Gastroesophageal sphincter (tissue), 3 donors: ENCODE measurements around the gene ZCCHC17.
"Not testable (repeated sequence)": the region's sequence is repeated elsewhere in the genome, so short reads cannot be mapped to it uniquely, and the experiment has no call there.

Experiments used
- POLR2A ChIP-seq, 2 donors: fragments of 450-650 bp; IDR thresholded peaks; one replicate each; pipeline ENCODE4 v1.6.1; 2017; ENCODE audit warnings: antibody characterized with exemption in 2 of 2, mild to moderate bottlenecking in 2 of 2, moderate library complexity in 1 of 2
- TF ChIP-seq, protein P1 (sequence below), 4 experiments: fragments of 200-600 bp in 2 of 4; fragments of 450-650 bp in 2 of 4; sonication (generic) in 1 of 4; IDR thresholded peaks; one replicate each; pipeline ENCODE4 v1.5.1; 2017 to 2019; ENCODE audit warnings: antibody characterized with exemption in 4 of 4, mild to moderate bottlenecking in 2 of 4, moderate library complexity in 2 of 4

DNA sequence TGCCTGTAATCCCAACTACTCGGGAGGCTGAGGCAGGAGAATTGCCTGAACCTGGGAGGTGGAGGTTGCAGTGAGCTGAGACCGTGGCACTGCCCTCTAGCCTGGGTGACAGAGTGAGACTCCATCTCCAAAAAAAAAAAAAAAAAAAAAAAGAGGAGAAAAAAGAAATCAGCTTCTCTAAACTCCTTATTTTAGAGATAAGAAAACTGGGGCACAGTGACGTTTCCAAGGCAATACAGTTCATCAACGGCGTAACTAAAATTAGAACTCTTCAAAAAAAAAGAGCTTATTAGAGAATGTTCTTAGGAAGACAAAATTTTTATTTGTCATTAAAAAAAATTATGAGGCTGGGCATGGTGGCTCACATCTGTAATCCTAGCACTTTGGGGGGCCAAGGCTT, 34.4 kb upstream of the ZCCHC17 start:
- TF ChIP-seq, protein P1, sequence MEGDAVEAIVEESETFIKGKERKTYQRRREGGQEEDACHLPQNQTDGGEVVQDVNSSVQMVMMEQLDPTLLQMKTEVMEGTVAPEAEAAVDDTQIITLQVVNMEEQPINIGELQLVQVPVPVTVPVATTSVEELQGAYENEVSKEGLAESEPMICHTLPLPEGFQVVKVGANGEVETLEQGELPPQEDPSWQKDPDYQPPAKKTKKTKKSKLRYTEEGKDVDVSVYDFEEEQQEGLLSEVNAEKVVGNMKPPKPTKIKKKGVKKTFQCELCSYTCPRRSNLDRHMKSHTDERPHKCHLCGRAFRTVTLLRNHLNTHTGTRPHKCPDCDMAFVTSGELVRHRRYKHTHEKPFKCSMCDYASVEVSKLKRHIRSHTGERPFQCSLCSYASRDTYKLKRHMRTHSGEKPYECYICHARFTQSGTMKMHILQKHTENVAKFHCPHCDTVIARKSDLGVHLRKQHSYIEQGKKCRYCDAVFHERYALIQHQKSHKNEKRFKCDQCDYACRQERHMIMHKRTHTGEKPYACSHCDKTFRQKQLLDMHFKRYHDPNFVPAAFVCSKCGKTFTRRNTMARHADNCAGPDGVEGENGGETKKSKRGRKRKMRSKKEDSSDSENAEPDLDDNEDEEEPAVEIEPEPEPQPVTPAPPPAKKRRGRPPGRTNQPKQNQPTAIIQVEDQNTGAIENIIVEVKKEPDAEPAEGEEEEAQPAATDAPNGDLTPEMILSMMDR (IDR thresholded peaks at IDR 0.05): not testable (repeated sequence)
- TF ChIP-seq POLR2A (IDR thresholded peaks at IDR 0.05): not testable (repeated sequence)
